ENCODE data around the gene RTBDN. TPM values are rescaled to one million over a fixed set of nuclear protein-coding genes. Genes with fewer than 3 reads are reported as not detected.
"Not testable (repeated sequence)": the region's sequence is repeated elsewhere in the genome, so short reads cannot be mapped to it uniquely, and the experiment has no call there.

The RTBDN gene
- total RNA-seq, 1 donor from 2014 or later, result not detected

GRCh38 chr19:12800923-12801465, 33.4 kb downstream of the RTBDN start:
- Mint-ChIP-seq H3K27ac (peak overlapping the region; percentile 76), H3K4me1 (peaks cover 27% of the 10 kb centered on the region), H3K27me3 (ENCODE audit: low read depth) (no peaks in the 10 kb centered on the region), H3K4me3 (peak overlapping the region; percentile 87), H3K9me3 (no peaks in the 10 kb centered on the region), H3K36me3 (peaks cover 2% of the 10 kb centered on the region)
- TF ChIP-seq, protein P1, sequence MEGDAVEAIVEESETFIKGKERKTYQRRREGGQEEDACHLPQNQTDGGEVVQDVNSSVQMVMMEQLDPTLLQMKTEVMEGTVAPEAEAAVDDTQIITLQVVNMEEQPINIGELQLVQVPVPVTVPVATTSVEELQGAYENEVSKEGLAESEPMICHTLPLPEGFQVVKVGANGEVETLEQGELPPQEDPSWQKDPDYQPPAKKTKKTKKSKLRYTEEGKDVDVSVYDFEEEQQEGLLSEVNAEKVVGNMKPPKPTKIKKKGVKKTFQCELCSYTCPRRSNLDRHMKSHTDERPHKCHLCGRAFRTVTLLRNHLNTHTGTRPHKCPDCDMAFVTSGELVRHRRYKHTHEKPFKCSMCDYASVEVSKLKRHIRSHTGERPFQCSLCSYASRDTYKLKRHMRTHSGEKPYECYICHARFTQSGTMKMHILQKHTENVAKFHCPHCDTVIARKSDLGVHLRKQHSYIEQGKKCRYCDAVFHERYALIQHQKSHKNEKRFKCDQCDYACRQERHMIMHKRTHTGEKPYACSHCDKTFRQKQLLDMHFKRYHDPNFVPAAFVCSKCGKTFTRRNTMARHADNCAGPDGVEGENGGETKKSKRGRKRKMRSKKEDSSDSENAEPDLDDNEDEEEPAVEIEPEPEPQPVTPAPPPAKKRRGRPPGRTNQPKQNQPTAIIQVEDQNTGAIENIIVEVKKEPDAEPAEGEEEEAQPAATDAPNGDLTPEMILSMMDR (IDR thresholded peaks at IDR 0.05; ENCODE audit: unreplicated experiment), result no peak
- DNase-seq (ENCODE audit: low spot score in 2 of 2, unreplicated experiment in 2 of 2), result no peak

- TF ChIP-seq, protein P1 (IDR thresholded peaks at IDR 0.05; ENCODE audit: unreplicated experiment), result no peak
- Mint-ChIP-seq H3K27me3 (ENCODE audit: low read depth) (no peaks in the 10 kb centered on the region), H3K4me1 (peaks cover 28% of the 10 kb centered on the region), H3K4me3 (peak overlapping the region; percentile 87), H3K27ac (peak overlapping the region; percentile 76), H3K9me3 (no peaks in the 10 kb centered on the region), H3K36me3 (peaks cover 2% of the 10 kb centered on the region)
- no peak for DNase-seq (ENCODE audit: low spot score in 2 of 2, unreplicated experiment in 2 of 2)
Measured at GRCh38 chr19:12800466-12800770, 34.0 kb downstream of the RTBDN start.

DNA sequence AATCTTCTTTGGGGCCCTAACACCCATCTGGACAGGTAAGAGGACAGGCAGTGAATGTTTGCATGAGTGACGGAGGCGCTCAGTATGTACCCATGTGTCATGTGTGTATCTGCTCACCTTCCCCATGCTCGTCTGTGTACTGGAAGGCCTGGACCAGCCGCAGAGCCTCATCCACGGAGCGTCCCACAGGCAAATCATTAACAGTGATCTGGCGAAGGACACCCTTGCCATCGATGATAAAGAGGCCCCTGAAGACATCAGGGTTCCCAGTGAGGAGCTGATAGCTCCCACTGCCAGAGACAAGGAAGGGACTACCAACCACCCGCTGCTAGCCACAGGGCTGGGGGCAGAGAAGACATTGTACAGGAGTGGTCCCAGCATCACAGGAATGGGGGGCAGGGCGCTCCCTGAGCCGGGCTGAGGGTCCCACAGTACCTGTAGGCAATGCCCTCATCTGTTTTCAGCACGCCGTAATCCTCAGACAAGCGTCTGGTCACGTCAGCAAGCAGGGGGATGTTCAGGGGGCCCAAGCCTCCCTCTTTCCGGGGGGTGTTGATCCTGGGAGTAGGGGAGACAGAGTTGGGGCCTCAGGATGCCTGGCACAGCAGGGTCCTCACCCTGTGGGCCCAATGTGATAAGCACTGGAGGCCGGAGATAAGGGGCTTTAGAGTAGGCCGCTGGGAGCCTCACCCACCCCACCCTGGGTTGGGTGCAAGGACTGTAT, 34.5 kb downstream of the RTBDN start:
- H3K27ac Mint-ChIP-seq, result no peak overlapping the region
- no peak for DNase-seq (ENCODE audit: low spot score in 2 of 2, unreplicated experiment in 2 of 2)
- H3K36me3 Mint-ChIP-seq, result peaks cover 2% of the 10 kb centered on the region
- no peaks in the 10 kb centered on the region for H3K27me3 Mint-ChIP-seq (ENCODE audit: low read depth)
- H3K4me3 Mint-ChIP-seq, result peak overlapping the region; percentile 87
- H3K9me3 Mint-ChIP-seq, result no peaks in the 10 kb centered on the region
- peaks cover 28% of the 10 kb centered on the region for H3K4me1 Mint-ChIP-seq
- TF ChIP-seq, protein P1 (IDR thresholded peaks at IDR 0.05; ENCODE audit: unreplicated experiment), result no peak

GRCh38 chr19:12797607-12798006, 36.8 kb downstream of the RTBDN start:
- H3K4me3 Mint-ChIP-seq; H3K9me3 Mint-ChIP-seq; H3K27me3 Mint-ChIP-seq (ENCODE audit: low read depth); DNase-seq (ENCODE audit: low spot score in 2 of 2, unreplicated experiment in 2 of 2); H3K36me3 Mint-ChIP-seq; H3K27ac Mint-ChIP-seq: not testable (repeated sequence)
- H3K4me1 Mint-ChIP-seq, result peaks cover 34% of the 10 kb centered on the region

- Mint-ChIP-seq H3K4me3 (no peak overlapping the region), H3K36me3 (peaks cover 2% of the 10 kb centered on the region), H3K27ac (no peak overlapping the region)
Measured at GRCh38 chr19:12797141-12797587, 37.2 kb downstream of the RTBDN start.

More at GRCh38 chr19:12797141-12797587, 37.2 kb downstream of the RTBDN start:
- H3K9me3 Mint-ChIP-seq, result no peaks in the 10 kb centered on the region
- TF ChIP-seq, protein P1 (IDR thresholded peaks at IDR 0.05; ENCODE audit: unreplicated experiment), result no peak
- no peak for DNase-seq (ENCODE audit: low spot score in 2 of 2, unreplicated experiment in 2 of 2)
- no peaks in the 10 kb centered on the region for H3K27me3 Mint-ChIP-seq (ENCODE audit: low read depth)
- H3K4me1 Mint-ChIP-seq, result peaks cover 30% of the 10 kb centered on the region
